Caco-2 (cell line): ENCODE data around the gene MAGEA12. TPM values are rescaled to one million over a fixed set of nuclear protein-coding genes. Genes with fewer than 3 reads are reported as not detected.
"Not testable (repeated sequence)": the region's sequence is repeated elsewhere in the genome, so short reads cannot be mapped to it uniquely, and the experiment has no call there.

Experiments
- BruUV-seq: library from RNA; stranded (reverse); fragments of 400-500 nt; replicated peaks from 2 replicates; lab custom pipeline; 2021; lab: Mats Ljungman, UMichigan
- CTCF ChIA-PET: fragments of 300-600 bp; sonication (Branson Sonifier 250); formaldehyde crosslinking; loops from one replicate; lab custom pipeline; 2022; ENCODE audit warnings: antibody characterized with exemption; lab: Charles Lee
- POLR2A ChIA-PET: fragments of 300-600 bp; sonication (Branson Sonifier 250); formaldehyde crosslinking; loops from one replicate; lab custom pipeline; 2022; ENCODE audit warnings: antibody characterized with exemption; lab: Charles Lee
- DNase-seq, 2 experiments: peaks; one replicate each; pipeline versions ENCODE4 v3.0.0 to v3.0.0-alpha.2; 2020 to 2022
- H3K27me3 ChIP-seq: replicated peaks from 2 replicates; pipeline ENCODE4 v1.6.0; 2011; ENCODE audit warnings: low read length; ENCODE audit not compliant: control insufficient read depth, insufficient read depth
- H3K36me3 ChIP-seq: 2 replicates; pipeline ENCODE4 v1.5.1; 2011; ENCODE audit warnings: low read length; ENCODE audit not compliant: control insufficient read depth, insufficient read depth
- H3K4me1 ChIP-seq: fragments of 250-450 bp; sonication (Bioruptor Pico); 2 replicates; pipeline ENCODE4 v1.5.1; 2020; ENCODE audit warnings: mild to moderate bottlenecking
- H3K4me3 ChIP-seq: 2 replicates; pipeline ENCODE4 v1.5.1; 2011; ENCODE audit warnings: low read depth, mild to moderate bottlenecking, control low read depth, low read length
- H3K9me3 ChIP-seq: fragments of 250-450 bp; sonication (Bioruptor Pico); 2 replicates; pipeline ENCODE4 v1.5.1; 2020; ENCODE audit warnings: mild to moderate bottlenecking, moderate library complexity
- H3K27ac Mint-ChIP-seq: one replicate; pipeline ENCODE4 v1.8.0; 2022; ENCODE audit warnings: mixed read lengths; ENCODE audit not compliant: unreplicated experiment
- H3K27me3 Mint-ChIP-seq: one replicate; pipeline ENCODE4 v1.8.0; 2022; ENCODE audit warnings: mixed read lengths; ENCODE audit not compliant: insufficient read depth, unreplicated experiment
- H3K36me3 Mint-ChIP-seq: one replicate; pipeline ENCODE4 v1.8.0; 2022; ENCODE audit warnings: mild to moderate bottlenecking, mixed read lengths; ENCODE audit not compliant: insufficient read depth, unreplicated experiment
- H3K4me1 Mint-ChIP-seq: one replicate; pipeline ENCODE4 v1.8.0; 2022; ENCODE audit warnings: low read depth, mixed read lengths; ENCODE audit not compliant: unreplicated experiment
- H3K4me3 Mint-ChIP-seq: one replicate; pipeline ENCODE4 v1.8.0; 2022; ENCODE audit warnings: mild to moderate bottlenecking, moderate library complexity, mixed read lengths; ENCODE audit not compliant: unreplicated experiment
- H3K9me3 Mint-ChIP-seq: one replicate; pipeline ENCODE4 v1.8.0; 2022; ENCODE audit warnings: mixed read lengths; ENCODE audit not compliant: unreplicated experiment
- intact Hi-C: fragments of 100-400 bp; cut with micrococcal nuclease; formaldehyde crosslinking; loops from one replicate; pipeline ENCODE4 v1.10.0; 2022; ENCODE audit not compliant: unreplicated experiment
- total RNA-seq: library from RNA; stranded (reverse); gene quantifications from 2 replicates; pipeline ENCODE4 v1.2.3, GENCODE V29; 2022
- TF ChIP-seq, protein P1 (sequence below), 2 experiments: fragments of 200-600 bp in 1 of 2; IDR thresholded peaks; 1 replicate in 1 of 2; 2 replicates in 1 of 2; pipeline versions ENCODE4 v1.5.1 to v1.8.0; 2011 to 2022; ENCODE audit warnings: antibody characterized with exemption in 1 of 2, control low read depth in 1 of 2, inconsistent platforms in 1 of 2, low read depth in 1 of 2, low read length in 1 of 2, mild to moderate bottlenecking in 1 of 2, moderate library complexity in 1 of 2; ENCODE audit not compliant: insufficient read depth in 1 of 2, severe bottlenecking in 1 of 2, unreplicated experiment in 1 of 2

Gene MAGEA12
- total RNA-seq, 1 experiment from 2014 or later: not detected

GRCh38 chrX:152735101-152735500 lies 1.5 kb downstream of the MAGEA12 start:
- Histone ChIP-seq H3K4me1 (no peaks in the 10 kb centered on the region), H3K9me3 (no peaks in the 10 kb centered on the region), H3K4me3 (no peak overlapping the region), H3K36me3 (no peaks in the 10 kb centered on the region), H3K27me3 (no peaks in the 10 kb centered on the region)
- no peak for DNase-seq
- Mint-ChIP-seq H3K9me3 (no peaks in the 10 kb centered on the region), H3K36me3 (no peaks in the 10 kb centered on the region), H3K27me3 (peaks cover 5% of the 10 kb centered on the region), H3K27ac (no peak overlapping the region), H3K4me3 (no peak overlapping the region), H3K4me1 (no peaks in the 10 kb centered on the region)
- ChIA-PET POLR2A (no interaction called here), CTCF (no interaction called here)
- no TSS peak for BruUV-seq
- intact Hi-C loops: no loop called here
- TF ChIP-seq, protein P1, sequence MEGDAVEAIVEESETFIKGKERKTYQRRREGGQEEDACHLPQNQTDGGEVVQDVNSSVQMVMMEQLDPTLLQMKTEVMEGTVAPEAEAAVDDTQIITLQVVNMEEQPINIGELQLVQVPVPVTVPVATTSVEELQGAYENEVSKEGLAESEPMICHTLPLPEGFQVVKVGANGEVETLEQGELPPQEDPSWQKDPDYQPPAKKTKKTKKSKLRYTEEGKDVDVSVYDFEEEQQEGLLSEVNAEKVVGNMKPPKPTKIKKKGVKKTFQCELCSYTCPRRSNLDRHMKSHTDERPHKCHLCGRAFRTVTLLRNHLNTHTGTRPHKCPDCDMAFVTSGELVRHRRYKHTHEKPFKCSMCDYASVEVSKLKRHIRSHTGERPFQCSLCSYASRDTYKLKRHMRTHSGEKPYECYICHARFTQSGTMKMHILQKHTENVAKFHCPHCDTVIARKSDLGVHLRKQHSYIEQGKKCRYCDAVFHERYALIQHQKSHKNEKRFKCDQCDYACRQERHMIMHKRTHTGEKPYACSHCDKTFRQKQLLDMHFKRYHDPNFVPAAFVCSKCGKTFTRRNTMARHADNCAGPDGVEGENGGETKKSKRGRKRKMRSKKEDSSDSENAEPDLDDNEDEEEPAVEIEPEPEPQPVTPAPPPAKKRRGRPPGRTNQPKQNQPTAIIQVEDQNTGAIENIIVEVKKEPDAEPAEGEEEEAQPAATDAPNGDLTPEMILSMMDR (IDR thresholded peaks at IDR 0.05; ENCODE audit: insufficient read depth in 1 of 2, low read depth in 1 of 2, low read length in 1 of 2, severe bottlenecking in 1 of 2, unreplicated experiment in 1 of 2): no peak

DNA sequence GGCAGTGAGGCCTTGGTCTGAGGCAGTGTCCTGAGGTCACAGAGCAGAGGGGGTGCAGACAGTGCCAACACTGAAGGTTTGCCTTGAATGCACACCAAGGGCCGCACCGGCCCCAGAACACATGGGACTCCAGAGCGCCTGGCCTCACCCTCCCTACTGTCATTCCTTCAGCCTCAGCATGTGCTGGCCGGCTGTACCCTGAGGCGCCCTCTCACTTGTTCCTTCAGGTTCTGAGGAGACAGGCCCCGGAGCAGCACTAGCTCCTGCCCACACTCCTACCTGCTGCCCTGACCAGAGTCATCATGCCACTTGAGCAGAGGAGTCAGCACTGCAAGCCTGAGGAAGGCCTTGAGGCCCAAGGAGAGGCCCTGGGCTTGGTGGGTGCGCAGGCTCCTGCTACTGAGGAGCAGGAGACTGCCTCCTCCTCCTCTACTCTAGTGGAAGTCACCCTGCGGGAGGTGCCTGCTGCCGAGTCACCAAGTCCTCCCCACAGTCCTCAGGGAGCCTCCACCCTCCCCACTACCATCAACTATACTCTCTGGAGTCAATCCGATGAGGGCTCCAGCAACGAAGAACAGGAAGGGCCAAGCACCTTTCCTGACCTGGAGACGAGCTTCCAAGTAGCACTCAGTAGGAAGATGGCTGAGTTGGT lies 2.4 kb downstream of the MAGEA12 start:
- no peaks in the 10 kb centered on the region for H3K36me3 Mint-ChIP-seq
- Histone ChIP-seq H3K27me3 (no peaks in the 10 kb centered on the region), H3K4me3 (no peak overlapping the region), H3K36me3 (no peaks in the 10 kb centered on the region), H3K4me1 (no peaks in the 10 kb centered on the region), H3K9me3 (no peaks in the 10 kb centered on the region)
- ChIA-PET CTCF (no interaction called here), POLR2A (no interaction called here)
- H3K27me3 Mint-ChIP-seq: peaks cover 5% of the 10 kb centered on the region
- BruUV-seq: no TSS peak
- no peak overlapping the region for H3K27ac Mint-ChIP-seq
- intact Hi-C loops: no loop called here
- H3K4me1 Mint-ChIP-seq: no peaks in the 10 kb centered on the region
- H3K4me3 Mint-ChIP-seq: no peak overlapping the region
- TF ChIP-seq, protein P1 (IDR thresholded peaks at IDR 0.05; ENCODE audit: insufficient read depth in 1 of 2, low read depth in 1 of 2, low read length in 1 of 2, severe bottlenecking in 1 of 2, unreplicated experiment in 1 of 2): no peak
- H3K9me3 Mint-ChIP-seq: no peaks in the 10 kb centered on the region
- DNase-seq: no peak

DNA sequence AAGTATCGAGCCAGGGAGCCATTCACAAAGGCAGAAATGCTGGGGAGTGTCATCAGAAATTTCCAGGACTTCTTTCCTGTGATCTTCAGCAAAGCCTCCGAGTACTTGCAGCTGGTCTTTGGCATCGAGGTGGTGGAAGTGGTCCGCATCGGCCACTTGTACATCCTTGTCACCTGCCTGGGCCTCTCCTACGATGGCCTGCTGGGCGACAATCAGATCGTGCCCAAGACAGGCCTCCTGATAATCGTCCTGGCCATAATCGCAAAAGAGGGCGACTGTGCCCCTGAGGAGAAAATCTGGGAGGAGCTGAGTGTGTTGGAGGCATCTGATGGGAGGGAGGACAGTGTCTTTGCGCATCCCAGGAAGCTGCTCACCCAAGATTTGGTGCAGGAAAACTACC lies 3.0 kb downstream of the MAGEA12 start:
- H3K27ac Mint-ChIP-seq, POLR2A ChIA-PET, H3K36me3 Mint-ChIP-seq, CTCF ChIA-PET, H3K9me3 Mint-ChIP-seq, intact Hi-C loops, H3K27me3 ChIP-seq, H3K4me1 Mint-ChIP-seq, DNase-seq, H3K4me3 Mint-ChIP-seq, H3K27me3 Mint-ChIP-seq, BruUV-seq, H3K9me3 ChIP-seq, H3K4me1 ChIP-seq, H3K4me3 ChIP-seq, H3K36me3 ChIP-seq: not testable (repeated sequence)
